ENCODE measurements around the gene PACSIN3. TPM values are rescaled to one million over a fixed set of nuclear protein-coding genes. Genes with fewer than 3 reads are reported as not detected.

PACSIN3 gene
- total RNA-seq, 4 donors from 2014 or later = 1.2 to 13.9 (median 9.8) TPM

DNA sequence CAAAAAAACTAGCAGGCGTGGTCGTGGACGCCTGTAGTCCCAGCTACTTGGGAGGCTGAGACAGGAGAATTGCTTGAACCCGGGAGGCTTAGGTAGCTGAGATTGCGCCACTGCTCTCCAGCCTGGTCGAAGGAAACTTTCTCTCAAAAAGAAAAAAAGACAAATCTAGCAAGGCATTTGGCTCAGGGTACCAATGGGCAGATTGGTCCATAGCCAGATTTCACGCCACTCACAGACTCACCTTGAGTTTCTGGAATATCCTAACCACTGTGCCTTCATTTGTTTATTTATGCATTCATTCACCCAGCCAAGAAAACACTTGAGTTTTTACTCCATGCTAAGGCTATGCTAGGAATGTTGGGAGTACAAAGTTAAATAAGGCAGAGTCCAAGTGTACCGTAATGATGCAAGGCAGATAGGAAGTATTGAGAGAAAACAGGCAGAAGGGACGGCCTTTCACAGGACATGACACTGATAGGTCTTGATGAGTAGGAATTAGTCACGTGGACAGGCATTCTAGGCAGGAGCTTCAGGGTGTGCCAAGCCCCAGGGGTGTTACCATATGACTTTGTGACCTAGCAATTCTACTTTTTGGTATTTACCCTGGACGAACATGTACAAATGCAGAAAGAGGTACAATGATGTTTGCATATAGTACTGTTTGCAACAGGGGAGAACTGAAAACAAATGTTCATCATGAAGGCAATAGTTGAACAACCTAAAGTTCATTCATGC, 3.0 kb upstream of the PACSIN3 start:
- 53 to 60% methylated on average over 4 to 11 of the region's 11 CpGs for WGBS, 2 donors (ENCODE audit: low coverage in 1 of 2)
- peaks cover 10 to 42% (median 31%) of the 10 kb centered on the region in 4 donors for H3K4me1 ChIP-seq
- in situ Hi-C loops (cut with MboI; ENCODE audit: low pct_ligation_motif_present in 1 of 4, low pct_unique_long_range_greater_than_20kb in 1 of 4, low sequenced_read_pairs in 3 of 4) (loop anchor here in 1 of 4 donors (25.0 kb wide), 1 partner anchor 173 kb away; the partner anchor contains the start of gene MYBPC3), intact Hi-C loops (cut with DNase I; ENCODE audit: low total_unique reads) (no loop called here)
- no peak for DNase-seq
- no peaks in the 10 kb centered on the region for H3K9me3 ChIP-seq
- H3K4me3 ChIP-seq = no peak overlapping the region
- H3K36me3 ChIP-seq = no peaks in the 10 kb centered on the region
- H3K27me3 ChIP-seq = peaks cover 45% of the 10 kb centered on the region
- TF ChIP-seq, protein P1, sequence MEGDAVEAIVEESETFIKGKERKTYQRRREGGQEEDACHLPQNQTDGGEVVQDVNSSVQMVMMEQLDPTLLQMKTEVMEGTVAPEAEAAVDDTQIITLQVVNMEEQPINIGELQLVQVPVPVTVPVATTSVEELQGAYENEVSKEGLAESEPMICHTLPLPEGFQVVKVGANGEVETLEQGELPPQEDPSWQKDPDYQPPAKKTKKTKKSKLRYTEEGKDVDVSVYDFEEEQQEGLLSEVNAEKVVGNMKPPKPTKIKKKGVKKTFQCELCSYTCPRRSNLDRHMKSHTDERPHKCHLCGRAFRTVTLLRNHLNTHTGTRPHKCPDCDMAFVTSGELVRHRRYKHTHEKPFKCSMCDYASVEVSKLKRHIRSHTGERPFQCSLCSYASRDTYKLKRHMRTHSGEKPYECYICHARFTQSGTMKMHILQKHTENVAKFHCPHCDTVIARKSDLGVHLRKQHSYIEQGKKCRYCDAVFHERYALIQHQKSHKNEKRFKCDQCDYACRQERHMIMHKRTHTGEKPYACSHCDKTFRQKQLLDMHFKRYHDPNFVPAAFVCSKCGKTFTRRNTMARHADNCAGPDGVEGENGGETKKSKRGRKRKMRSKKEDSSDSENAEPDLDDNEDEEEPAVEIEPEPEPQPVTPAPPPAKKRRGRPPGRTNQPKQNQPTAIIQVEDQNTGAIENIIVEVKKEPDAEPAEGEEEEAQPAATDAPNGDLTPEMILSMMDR (IDR thresholded peaks at IDR 0.05) = no peak
- peak; percentile 71 for TF ChIP-seq EP300 (IDR thresholded peaks at IDR 0.05; ENCODE audit: low read depth)
- no peak for TF ChIP-seq POLR2A (IDR thresholded peaks at IDR 0.05)
- peak; percentile 56 to 83 (median 78) for TF ChIP-seq POLR2AphosphoS5 (IDR thresholded peaks at IDR 0.05)
- H3K27ac ChIP-seq = peak overlapping the region; percentile 25 to 92 (median 68)

DNA sequence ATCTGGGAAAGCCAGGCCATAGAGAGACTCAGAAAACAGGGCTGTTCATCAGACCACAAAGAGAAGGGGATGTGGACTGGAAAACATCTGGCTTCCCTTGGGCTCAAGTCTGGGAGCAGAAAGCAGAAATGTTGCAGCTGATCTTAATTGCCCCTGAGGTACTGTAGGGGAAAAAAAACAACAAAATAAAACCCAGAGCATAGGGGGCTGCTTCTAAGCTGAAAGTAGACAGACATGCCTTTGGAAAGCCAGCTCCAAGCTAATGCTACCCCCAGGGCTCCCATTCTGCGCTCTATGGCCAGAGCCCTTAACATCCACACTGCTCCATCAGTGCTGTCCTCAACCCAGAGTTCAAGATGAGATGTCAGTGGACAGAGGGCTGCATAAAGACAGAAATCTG, 2.0 kb upstream of the PACSIN3 start:
- in situ Hi-C loops (cut with MboI; ENCODE audit: low pct_ligation_motif_present in 1 of 4, low pct_unique_long_range_greater_than_20kb in 1 of 4, low sequenced_read_pairs in 3 of 4) = loop anchor here in 1 of 4 donors (25.0 kb wide), 1 partner anchor 174 kb away; the partner anchor contains the start of gene MYBPC3
- 95 to 100% methylated on average over 1 of the region's 1 CpG for WGBS, 2 donors (ENCODE audit: low coverage in 1 of 2)
- H3K27ac ChIP-seq = peak overlapping the region; percentile 80 to 92 (median 89)
- peaks cover 46% of the 10 kb centered on the region for H3K27me3 ChIP-seq
- intact Hi-C loops (cut with DNase I; ENCODE audit: low total_unique reads) = no loop called here
- no peaks in the 10 kb centered on the region for H3K36me3 ChIP-seq
- peaks cover 10 to 43% (median 34%) of the 10 kb centered on the region in 4 donors for H3K4me1 ChIP-seq
- no peaks in the 10 kb centered on the region for H3K9me3 ChIP-seq
- no peak overlapping the region for H3K4me3 ChIP-seq
- DNase-seq = no peak
- TF ChIP-seq POLR2AphosphoS5 (IDR thresholded peaks at IDR 0.05) = no peak
- TF ChIP-seq, protein P1 (IDR thresholded peaks at IDR 0.05) = no peak
- no peak for TF ChIP-seq POLR2A (IDR thresholded peaks at IDR 0.05)
- no peak for TF ChIP-seq EP300 (IDR thresholded peaks at IDR 0.05; ENCODE audit: low read depth)

DNA sequence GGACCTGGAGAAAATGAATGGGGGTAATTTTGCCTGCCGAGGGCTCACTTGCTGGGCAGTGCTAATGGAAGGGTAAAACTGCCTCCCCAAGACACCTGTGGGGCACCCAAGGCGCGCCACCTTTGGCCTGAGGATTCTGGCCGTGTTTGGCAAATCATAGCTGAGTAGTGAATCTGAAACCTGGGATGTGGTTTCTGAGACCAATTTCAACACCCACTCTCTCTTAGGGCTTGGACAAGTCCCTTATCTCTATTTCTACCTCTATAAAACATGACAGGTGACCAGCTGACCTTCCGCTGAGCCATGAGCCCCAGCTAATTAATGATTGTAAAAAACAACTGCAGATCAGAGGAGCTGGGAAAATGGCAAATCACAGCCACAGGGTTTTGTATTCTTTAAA, 1.5 kb upstream of the PACSIN3 start:
- Histone ChIP-seq H3K27ac (peak overlapping the region; percentile 80 to 92 (median 89)), H3K27me3 (peaks cover 46% of the 10 kb centered on the region), H3K4me1 (peaks cover 10 to 43% (median 34%) of the 10 kb centered on the region in 4 donors), H3K4me3 (peak overlapping the region in 2 of 4 donors; percentile 60 to 91), H3K36me3 (no peaks in the 10 kb centered on the region), H3K9me3 (no peaks in the 10 kb centered on the region)
- TF ChIP-seq EP300 (IDR thresholded peaks at IDR 0.05; ENCODE audit: low read depth) = no peak
- TF ChIP-seq, protein P1 (IDR thresholded peaks at IDR 0.05) = no peak
- TF ChIP-seq POLR2AphosphoS5 (IDR thresholded peaks at IDR 0.05) = no peak
- TF ChIP-seq POLR2A (IDR thresholded peaks at IDR 0.05) = no peak
- DNase-seq = no peak
- WGBS, 2 donors (ENCODE audit: low coverage in 1 of 2) = 28 to 50% methylated on average over 1 to 5 of the region's 5 CpGs
- in situ Hi-C loops (cut with MboI; ENCODE audit: low pct_ligation_motif_present in 1 of 4, low pct_unique_long_range_greater_than_20kb in 1 of 4, low sequenced_read_pairs in 3 of 4) = loop anchor here in 1 of 4 donors (25.0 kb wide), 1 partner anchor 175 kb away; the partner anchor contains the start of gene MYBPC3
- intact Hi-C loops (cut with DNase I; ENCODE audit: low total_unique reads) = no loop called here

Data from transverse colon (tissue), 4 donors.